ENCODE results near the gene CPOX. TPM values are rescaled to one million over a fixed set of nuclear protein-coding genes. Genes with fewer than 3 reads are reported as not detected.

Gene CPOX
- total RNA-seq, 1 experiment from 2014 or later: 24.7 TPM

GRCh38 chr3:98592345-98592935 lies 971 bp downstream of the CPOX start:
- no peak overlapping the region for H3K14ac ChIP-seq (ENCODE audit: insufficient read depth, low read length)
- H3K4me2 ChIP-seq (ENCODE audit: insufficient read depth, insufficient read length, low read length): peak overlapping the region; percentile 89
- H4K20me1 ChIP-seq (ENCODE audit: control insufficient read depth, insufficient read depth, insufficient read length): no peaks in the 10 kb centered on the region
- no peaks in the 10 kb centered on the region for H3K27me3 Mint-ChIP-seq (ENCODE audit: low read depth)
- H2AK5ac ChIP-seq (ENCODE audit: insufficient read length, low read length): no peak overlapping the region
- peaks cover 20 to 34% (median 34%) of the 10 kb centered on the region in 3 experiments; a peak in 6 of 7 replicates for H3K36me3 Mint-ChIP-seq (ENCODE audit: insufficient read depth in 1 of 3, low read depth in 3 of 3)
- 0 out of 7 replicates have a peak overlapping the region, but pooled peaks of 1 of the 3 experiments have one; percentile 64 for H3K27ac Mint-ChIP-seq
- H2AFZ ChIP-seq (ENCODE audit: low read length): no peak overlapping the region
- no peak overlapping the region for H4K5ac ChIP-seq (ENCODE audit: insufficient read length, low read depth, low read length)
- H3K18ac ChIP-seq (ENCODE audit: insufficient read length, low read depth, low read length): no peak overlapping the region
- H3K4me1 ChIP-seq (ENCODE audit: insufficient read depth, low read length): no peaks in the 10 kb centered on the region
- no peak overlapping the region for H2BK5ac ChIP-seq (ENCODE audit: insufficient read length, low read length)
- H3K23me2 ChIP-seq (ENCODE audit: insufficient read length, low read depth, low read length, poor library complexity, severe bottlenecking): peaks cover 7% of the 10 kb centered on the region
- TF ChIP-seq CTCF (conservative IDR thresholded peaks at IDR 0.05): no peak
- no CpG with 5 or more reads among the region's 11 CpGs for WGBS (ENCODE audit: extremely low coverage, insufficient read length, low lambda C conversion rate)
- no peak overlapping the region for H2BK120ac ChIP-seq (ENCODE audit: low read depth, low read length, poor library complexity, severe bottlenecking)
- no peak overlapping the region for H2BK15ac ChIP-seq (ENCODE audit: low read depth, low read length)
- no peaks in the 10 kb centered on the region for H3K9me3 ChIP-seq (ENCODE audit: control insufficient read depth, low read depth, low read length)
- H3K4me1 Mint-ChIP-seq: peaks cover 24 to 27% of the 10 kb centered on the region in 2 experiments
- H2BK20ac ChIP-seq (ENCODE audit: low read depth, low read length, poor library complexity, severe bottlenecking): no peak overlapping the region
- peak overlapping the region; percentile 95 to 97 for H3K4me3 Mint-ChIP-seq
- no peak overlapping the region for H4K91ac ChIP-seq (ENCODE audit: insufficient read length, low read depth, low read length)
- H3K56ac ChIP-seq (ENCODE audit: insufficient read length, low read depth, low read length): no peak overlapping the region
- no peak overlapping the region for H2BK12ac ChIP-seq (ENCODE audit: insufficient read length, low read depth, low read length)
- H3K27ac ChIP-seq (ENCODE audit: insufficient read length, low read depth, low read length): no peak overlapping the region
- no peaks in the 10 kb centered on the region for H3K79me2 ChIP-seq (ENCODE audit: insufficient read depth, low read length)
- H3T11ph ChIP-seq (ENCODE audit: low read length): no peak overlapping the region
- DNase-seq: no peak
- no peaks in the 10 kb centered on the region; a peak in 1 of 5 replicates for H3K9me3 Mint-ChIP-seq
- no peak overlapping the region for H4K8ac ChIP-seq (replicated peaks; ENCODE audit: insufficient read length, low read depth, low read length)
- H3K27me3 ChIP-seq (ENCODE audit: insufficient read depth, low read length): no peaks in the 10 kb centered on the region
- H3K23ac ChIP-seq (ENCODE audit: insufficient read length, low read depth, low read length): no peak overlapping the region
- H3K79me1 ChIP-seq (ENCODE audit: insufficient read depth, low read depth, low read length, poor library complexity, severe bottlenecking): no peaks in the 10 kb centered on the region
- no peak overlapping the region for H3K4ac ChIP-seq (ENCODE audit: low read depth, low read length)
- peak overlapping the region; percentile 72 for H3K9ac ChIP-seq (ENCODE audit: extremely low read depth, insufficient read length, low read length)

Data from H9 (cell line).